Transverse colon (tissue), 4 donors: ENCODE results near the gene CTNNA1. TPM values are rescaled to one million over a fixed set of nuclear protein-coding genes. Genes with fewer than 3 reads are reported as not detected.

Experiments used
- DNase-seq: peaks from one replicate; pipeline ENCODE4 v3.0.0-alpha.2; 2019
- H3K27ac ChIP-seq, 4 donors: fragments of 200-600 bp; sonication (generic); 2 replicates each; pipeline ENCODE4 v1.5.1; 2016 to 2018; ENCODE audit warnings: inconsistent platforms in 4 of 4
- H3K27me3 ChIP-seq: fragments of 200-600 bp; sonication (generic); 2 replicates; pipeline ENCODE4 v1.5.1; 2017; ENCODE audit warnings: inconsistent platforms
- H3K36me3 ChIP-seq, 4 donors: fragments of 200-600 bp; sonication (generic); 2 replicates each; pipeline ENCODE4 v1.5.1; 2017 to 2019; ENCODE audit warnings: inconsistent platforms in 4 of 4
- H3K4me1 ChIP-seq, 4 donors: fragments of 200-600 bp; sonication (generic); 2 replicates each; pipeline ENCODE4 v1.5.1; 2017 to 2020; ENCODE audit warnings: inconsistent platforms in 4 of 4
- H3K4me3 ChIP-seq, 4 donors: fragments of 200-600 bp; sonication (generic); 1 replicate in 1 of 4; 2 replicates in 3 of 4; pipeline versions ENCODE4 v1.5.1 to v1.6.1; 2017 to 2019; ENCODE audit warnings: inconsistent platforms in 4 of 4
- H3K9me3 ChIP-seq, 2 donors: fragments of 200-600 bp; sonication (generic); 2 replicates each; pipeline ENCODE4 v1.5.1; 2017 to 2019; ENCODE audit warnings: inconsistent platforms in 2 of 2
- EP300 ChIP-seq: sonication (generic); formaldehyde crosslinking; IDR thresholded peaks from one replicate; pipeline ENCODE4 v1.6.1; 2017; ENCODE audit warnings: antibody characterized with exemption, low read depth
- POLR2A ChIP-seq: fragments of 450-650 bp; IDR thresholded peaks from one replicate; pipeline ENCODE4 v1.6.1; 2016; ENCODE audit warnings: antibody characterized with exemption, mild to moderate bottlenecking, moderate library complexity
- POLR2AphosphoS5 ChIP-seq, 3 donors: sonication (generic); formaldehyde crosslinking; IDR thresholded peaks; one replicate each; pipeline ENCODE4 v1.6.1; 2016; ENCODE audit warnings: antibody characterized with exemption in 3 of 3
- WGBS, 2 donors: methylation state at CpG; one replicate each; pipeline ENCODE4 v1.1.5; 2018; ENCODE audit warnings: low coverage in 1 of 2; 5-methylcytosine and 5-hydroxymethylcytosine counted together
- in situ Hi-C, 4 donors: fragments of 200-750 bp; cut with MboI; loops; one replicate each; pipeline versions ENCODE4 v1.15.0 to v1.15.1; 2017; ENCODE audit warnings: low sequenced_read_pairs in 3 of 4, low pct_ligation_motif_present in 1 of 4, low pct_unique_long_range_greater_than_20kb in 1 of 4
- intact Hi-C: fragments of 100-400 bp; cut with DNase I; formaldehyde crosslinking; loops from one replicate; pipeline ENCODE4 v1.15.1; 2023; ENCODE audit warnings: low total_unique reads
- total RNA-seq, 4 donors: library from RNA; depleted of rRNA; stranded (reverse); fragments of >200 nt; gene quantifications; one replicate each; pipeline ENCODE4 v1.1.0, GENCODE V29; 2016
- TF ChIP-seq, protein P1 (sequence below), 5 experiments: fragments of 200-600 bp in 3 of 5; fragments of 450-650 bp in 2 of 5; sonication (generic) in 3 of 5; IDR thresholded peaks; 1 replicate in 2 of 5; 2 replicates in 3 of 5; pipeline ENCODE4 v1.5.1; 2016 to 2017; ENCODE audit warnings: antibody characterized with exemption in 5 of 5, inconsistent platforms in 3 of 5, mild to moderate bottlenecking in 2 of 5, moderate library complexity in 1 of 5

CTNNA1 gene
- total RNA-seq, 4 donors from 2014 or later = 272 to 381 (median 316) TPM

DNA sequence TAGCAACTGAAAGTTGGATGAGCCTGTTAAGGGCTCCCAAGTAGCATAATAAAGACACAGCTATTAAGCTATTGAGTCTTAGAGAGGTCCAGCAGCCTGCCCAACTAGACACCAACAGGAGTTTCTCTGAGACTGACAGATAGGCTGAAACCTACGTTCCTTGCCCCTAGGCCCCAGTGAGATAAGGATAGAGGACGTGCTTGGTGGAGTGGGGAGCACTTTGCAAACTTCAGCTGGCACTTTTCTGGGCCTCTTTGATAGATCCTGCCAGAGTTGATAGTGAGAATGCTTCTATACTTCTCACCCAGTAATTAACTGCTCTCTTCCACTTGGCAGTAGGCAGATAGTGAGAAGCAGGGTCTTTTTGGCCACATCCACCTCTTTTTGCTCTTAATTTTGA lies 20.8 kb upstream of the CTNNA1 start:
- Histone ChIP-seq H3K4me1 (no peaks in the 10 kb centered on the region), H3K4me3 (no peak overlapping the region), H3K27me3 (no peaks in the 10 kb centered on the region), H3K27ac (no peak overlapping the region), H3K36me3 (no peaks in the 10 kb centered on the region), H3K9me3 (no peaks in the 10 kb centered on the region)
- DNase-seq = no peak
- no peak for TF ChIP-seq EP300
- TF ChIP-seq POLR2A = no peak
- TF ChIP-seq, protein P1, sequence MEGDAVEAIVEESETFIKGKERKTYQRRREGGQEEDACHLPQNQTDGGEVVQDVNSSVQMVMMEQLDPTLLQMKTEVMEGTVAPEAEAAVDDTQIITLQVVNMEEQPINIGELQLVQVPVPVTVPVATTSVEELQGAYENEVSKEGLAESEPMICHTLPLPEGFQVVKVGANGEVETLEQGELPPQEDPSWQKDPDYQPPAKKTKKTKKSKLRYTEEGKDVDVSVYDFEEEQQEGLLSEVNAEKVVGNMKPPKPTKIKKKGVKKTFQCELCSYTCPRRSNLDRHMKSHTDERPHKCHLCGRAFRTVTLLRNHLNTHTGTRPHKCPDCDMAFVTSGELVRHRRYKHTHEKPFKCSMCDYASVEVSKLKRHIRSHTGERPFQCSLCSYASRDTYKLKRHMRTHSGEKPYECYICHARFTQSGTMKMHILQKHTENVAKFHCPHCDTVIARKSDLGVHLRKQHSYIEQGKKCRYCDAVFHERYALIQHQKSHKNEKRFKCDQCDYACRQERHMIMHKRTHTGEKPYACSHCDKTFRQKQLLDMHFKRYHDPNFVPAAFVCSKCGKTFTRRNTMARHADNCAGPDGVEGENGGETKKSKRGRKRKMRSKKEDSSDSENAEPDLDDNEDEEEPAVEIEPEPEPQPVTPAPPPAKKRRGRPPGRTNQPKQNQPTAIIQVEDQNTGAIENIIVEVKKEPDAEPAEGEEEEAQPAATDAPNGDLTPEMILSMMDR (IDR thresholded peaks at IDR 0.05) = no peak
- TF ChIP-seq POLR2AphosphoS5 (IDR thresholded peaks at IDR 0.05) = no peak
- intact Hi-C loops (no loop called here), in situ Hi-C loops (no loop called here)
- 93% methylated on average over 2 of the region's 2 CpGs; no CpG with 5 or more reads in 1 of the 2 donors for WGBS, 2 donors

DNA sequence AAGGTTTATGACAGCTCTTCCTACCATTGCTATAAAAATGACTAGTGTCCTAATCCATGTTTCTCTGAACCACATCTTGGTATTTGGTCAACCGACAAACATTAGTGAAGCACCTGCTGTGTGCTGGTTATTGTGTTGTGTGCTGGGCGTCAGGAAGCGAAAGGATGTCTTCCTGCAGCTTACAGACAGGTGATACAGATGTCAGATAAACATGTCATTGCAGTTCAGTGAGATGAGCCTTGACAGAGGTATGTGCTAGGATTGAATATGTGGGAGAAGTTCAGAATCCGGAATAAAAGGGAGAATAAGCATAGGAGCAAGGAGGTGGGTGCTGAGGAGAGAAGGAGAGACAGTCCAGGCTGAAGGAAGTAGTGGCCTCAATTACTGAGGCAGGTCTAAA lies 20.3 kb upstream of the CTNNA1 start:
- Histone ChIP-seq H3K4me3 (no peak overlapping the region), H3K27ac (no peak overlapping the region), H3K9me3 (no peaks in the 10 kb centered on the region), H3K36me3 (no peaks in the 10 kb centered on the region), H3K4me1 (no peaks in the 10 kb centered on the region), H3K27me3 (no peaks in the 10 kb centered on the region)
- intact Hi-C loops = no loop called here
- TF ChIP-seq POLR2AphosphoS5 (IDR thresholded peaks at IDR 0.05) (no peak), POLR2A (no peak), EP300 (no peak)
- TF ChIP-seq, protein P1 (IDR thresholded peaks at IDR 0.05) = no peak
- WGBS, 2 donors = 74% methylated on average over 4 of the region's 4 CpGs; no CpG with 5 or more reads in 1 of the 2 donors
- no peak for DNase-seq
- in situ Hi-C loops = no loop called here

DNA sequence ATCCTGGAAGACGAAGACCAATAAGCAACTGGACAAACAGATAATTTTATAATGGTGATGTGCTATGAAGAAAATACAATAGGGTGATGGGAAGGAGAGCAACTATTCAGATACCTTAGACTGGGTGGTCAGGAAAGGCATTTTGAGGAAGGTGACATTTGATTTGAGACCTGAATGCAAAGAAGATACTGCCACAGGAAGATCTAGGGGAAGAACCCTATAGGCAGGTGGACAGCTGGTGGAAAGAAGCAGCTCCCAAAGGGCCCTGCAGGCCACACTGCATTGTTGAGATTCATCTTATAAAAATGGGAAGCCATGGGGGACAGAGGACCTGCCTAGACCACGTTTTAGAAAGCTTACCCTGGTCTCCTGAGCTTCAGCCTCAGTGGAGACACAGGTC lies 19.7 kb upstream of the CTNNA1 start:
- WGBS, 2 donors = 55 to 82% methylated on average over 1 to 2 of the region's 2 CpGs
- TF ChIP-seq POLR2AphosphoS5 (IDR thresholded peaks at IDR 0.05) (no peak), POLR2A (no peak), EP300 (no peak)
- TF ChIP-seq, protein P1 (IDR thresholded peaks at IDR 0.05) = no peak
- H3K27me3 ChIP-seq = no peaks in the 10 kb centered on the region

DNA sequence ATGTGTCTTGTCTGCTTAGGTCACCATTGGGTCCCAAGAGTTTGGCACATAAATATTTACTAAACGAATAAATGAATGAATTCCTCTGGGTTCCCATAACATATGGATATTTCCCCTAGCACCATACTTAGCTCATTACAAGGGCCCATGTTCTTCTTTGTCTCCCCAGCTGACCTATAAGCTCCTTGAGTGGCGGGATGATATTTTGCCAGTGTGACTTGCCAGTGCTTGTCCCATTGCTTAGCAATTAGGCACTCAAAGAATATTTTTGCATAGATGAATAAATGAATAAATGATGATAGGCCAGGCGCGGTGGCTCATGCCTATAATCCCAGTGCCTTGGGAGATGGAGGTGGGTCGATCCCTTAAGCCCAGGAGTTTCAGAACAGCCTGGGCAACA lies 16.9 kb upstream of the CTNNA1 start:
- Histone ChIP-seq H3K27me3 (no peaks in the 10 kb centered on the region), H3K27ac (no peak overlapping the region), H3K4me1 (no peaks in the 10 kb centered on the region), H3K4me3 (no peak overlapping the region), H3K36me3 (no peaks in the 10 kb centered on the region), H3K9me3 (no peaks in the 10 kb centered on the region)
- DNase-seq = no peak
- in situ Hi-C loops (no loop called here), intact Hi-C loops (no loop called here)
- TF ChIP-seq POLR2A (no peak), POLR2AphosphoS5 (IDR thresholded peaks at IDR 0.05) (no peak), EP300 (no peak)
- TF ChIP-seq, protein P1 (IDR thresholded peaks at IDR 0.05) = no peak
- WGBS, 2 donors = 87 to 91% methylated on average over 5 of the region's 5 CpGs

More for the DNA sequence above, 19.7 kb upstream of the CTNNA1 start:
- Histone ChIP-seq H3K36me3 (no peaks in the 10 kb centered on the region), H3K4me1 (no peaks in the 10 kb centered on the region), H3K9me3 (no peaks in the 10 kb centered on the region), H3K27ac (no peak overlapping the region), H3K4me3 (no peak overlapping the region)
- intact Hi-C loops = no loop called here
- DNase-seq = no peak
- in situ Hi-C loops = no loop called here
